WERI-Rb-1 (cell line): ENCODE measurements around the gene F11.

Experiments used
- DNase-seq: peaks from one replicate; pipeline ENCODE4 v3.0.0-alpha.2; 2020
- H3K27ac ChIP-seq: fragments of 250-450 bp; sonication (Bioruptor Pico); 2 replicates; pipeline ENCODE4 v1.5.1; 2020; ENCODE audit warnings: mild to moderate bottlenecking, moderate library complexity
- H3K27me3 ChIP-seq: fragments of 250-450 bp; sonication (Bioruptor Pico); 2 replicates; pipeline ENCODE4 v1.5.1; 2021; ENCODE audit warnings: mild to moderate bottlenecking, low read depth, moderate library complexity; ENCODE audit not compliant: insufficient read depth, severe bottlenecking
- H3K36me3 ChIP-seq: fragments of 250-450 bp; sonication (Bioruptor Pico); 2 replicates; pipeline ENCODE4 v1.5.1; 2020; ENCODE audit warnings: mild to moderate bottlenecking, moderate library complexity
- H3K4me3 ChIP-seq: 2 replicates; pipeline ENCODE4 v1.5.1; 2011; ENCODE audit warnings: low read depth, mild to moderate bottlenecking, control low read depth, low read length
- H3K9me3 ChIP-seq: fragments of 250-450 bp; sonication (Bioruptor Pico); 2 replicates; pipeline ENCODE4 v1.5.1; 2021; ENCODE audit warnings: mild to moderate bottlenecking, moderate library complexity; ENCODE audit not compliant: severe bottlenecking
- TF ChIP-seq, protein P1 (sequence below): IDR thresholded peaks from 2 replicates; pipeline ENCODE4 v1.5.1; 2011; ENCODE audit warnings: low read depth, mild to moderate bottlenecking, control low read depth, inconsistent platforms, low read length

F11 gene

DNA sequence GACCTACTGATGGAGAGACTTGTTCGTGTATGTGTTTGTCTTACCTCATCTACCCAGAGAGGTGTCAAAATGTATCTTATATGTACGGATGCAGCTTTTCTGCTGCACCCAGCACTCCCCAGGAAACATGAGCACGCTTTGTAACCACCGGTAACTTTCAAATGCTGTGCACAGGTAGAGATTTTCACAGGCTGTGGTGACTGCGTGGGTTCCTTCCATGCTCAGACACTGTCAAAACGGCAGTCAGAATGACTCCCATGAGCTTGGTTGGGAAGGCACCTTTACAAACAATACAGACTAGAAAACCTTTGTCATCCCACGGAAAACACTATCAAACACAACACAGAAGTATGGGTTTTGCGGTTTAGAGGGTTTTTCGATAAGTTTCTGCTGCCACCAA is 28.2 kb downstream of the F11 start:
- Histone ChIP-seq H3K4me3 (no peak overlapping the region), H3K9me3 (no peaks in the 10 kb centered on the region), H3K27ac (no peak overlapping the region), H3K36me3 (no peaks in the 10 kb centered on the region), H3K27me3 (peaks cover 95% of the 10 kb centered on the region)
- TF ChIP-seq, protein P1, sequence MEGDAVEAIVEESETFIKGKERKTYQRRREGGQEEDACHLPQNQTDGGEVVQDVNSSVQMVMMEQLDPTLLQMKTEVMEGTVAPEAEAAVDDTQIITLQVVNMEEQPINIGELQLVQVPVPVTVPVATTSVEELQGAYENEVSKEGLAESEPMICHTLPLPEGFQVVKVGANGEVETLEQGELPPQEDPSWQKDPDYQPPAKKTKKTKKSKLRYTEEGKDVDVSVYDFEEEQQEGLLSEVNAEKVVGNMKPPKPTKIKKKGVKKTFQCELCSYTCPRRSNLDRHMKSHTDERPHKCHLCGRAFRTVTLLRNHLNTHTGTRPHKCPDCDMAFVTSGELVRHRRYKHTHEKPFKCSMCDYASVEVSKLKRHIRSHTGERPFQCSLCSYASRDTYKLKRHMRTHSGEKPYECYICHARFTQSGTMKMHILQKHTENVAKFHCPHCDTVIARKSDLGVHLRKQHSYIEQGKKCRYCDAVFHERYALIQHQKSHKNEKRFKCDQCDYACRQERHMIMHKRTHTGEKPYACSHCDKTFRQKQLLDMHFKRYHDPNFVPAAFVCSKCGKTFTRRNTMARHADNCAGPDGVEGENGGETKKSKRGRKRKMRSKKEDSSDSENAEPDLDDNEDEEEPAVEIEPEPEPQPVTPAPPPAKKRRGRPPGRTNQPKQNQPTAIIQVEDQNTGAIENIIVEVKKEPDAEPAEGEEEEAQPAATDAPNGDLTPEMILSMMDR, result no peak
- no peak for DNase-seq

DNA sequence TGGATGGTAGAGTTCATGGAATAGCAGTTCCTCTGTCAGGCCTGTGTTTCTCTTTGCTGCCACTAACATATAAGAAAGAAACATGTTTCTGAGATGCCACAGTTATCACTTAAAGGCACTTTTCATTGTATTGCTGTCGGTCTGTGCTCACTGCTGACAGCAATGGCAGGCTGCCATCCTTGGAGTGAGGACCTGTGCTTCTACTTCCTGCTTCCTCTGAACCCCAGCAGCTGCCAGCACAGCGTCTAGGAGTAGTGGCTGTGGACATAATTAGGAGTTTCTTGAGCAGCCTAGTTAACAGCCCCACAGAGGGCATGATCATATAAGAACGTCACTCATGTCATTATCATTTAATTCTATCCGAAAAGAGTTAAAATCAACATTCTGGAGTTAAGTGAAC is 30.5 kb downstream of the F11 start:
- H3K36me3 ChIP-seq, result no peaks in the 10 kb centered on the region
- no peak overlapping the region for H3K27ac ChIP-seq
- H3K9me3 ChIP-seq, result no peaks in the 10 kb centered on the region
- no peak overlapping the region for H3K4me3 ChIP-seq
- peaks cover 95% of the 10 kb centered on the region for H3K27me3 ChIP-seq
- no peak for DNase-seq
- TF ChIP-seq, protein P1, result no peak

DNA sequence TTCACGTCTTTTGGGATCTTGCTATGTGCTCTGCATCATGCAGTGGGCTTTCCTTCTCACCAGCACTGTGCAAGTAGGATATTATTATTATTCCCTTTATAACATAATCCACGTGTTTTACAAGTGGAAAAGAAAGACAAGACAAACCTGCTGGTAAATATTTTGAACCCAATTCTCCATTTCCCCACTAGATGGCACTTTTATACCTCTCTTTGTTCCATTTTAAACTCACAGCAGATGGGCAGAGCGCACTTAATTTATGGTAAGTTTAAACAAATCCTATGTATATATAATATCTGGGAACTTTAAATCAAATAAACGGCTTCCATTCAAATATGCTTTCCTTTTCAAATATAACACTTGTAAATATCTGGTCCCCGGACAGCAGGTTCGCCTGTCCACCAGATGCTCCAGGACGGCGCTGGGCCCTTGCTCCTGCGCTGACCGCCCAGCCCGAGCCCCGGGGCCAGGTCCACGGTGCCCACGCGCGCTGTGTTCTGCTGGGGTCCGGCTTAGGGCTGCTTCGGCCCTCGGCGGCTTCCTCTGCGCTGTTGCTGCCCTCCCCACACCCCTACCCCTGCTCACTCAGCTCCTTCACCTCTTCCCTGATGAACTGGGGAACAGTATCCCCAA is 31.1 kb downstream of the F11 start:
- H3K4me3 ChIP-seq, result no peak overlapping the region
- TF ChIP-seq, protein P1, result peak; percentile 50; the same call in 1 of the 2 replicates
- DNase-seq, result no peak
- no peak overlapping the region for H3K27ac ChIP-seq
- no peaks in the 10 kb centered on the region for H3K36me3 ChIP-seq
- H3K9me3 ChIP-seq, result no peaks in the 10 kb centered on the region
- peaks cover 95% of the 10 kb centered on the region for H3K27me3 ChIP-seq

DNA sequence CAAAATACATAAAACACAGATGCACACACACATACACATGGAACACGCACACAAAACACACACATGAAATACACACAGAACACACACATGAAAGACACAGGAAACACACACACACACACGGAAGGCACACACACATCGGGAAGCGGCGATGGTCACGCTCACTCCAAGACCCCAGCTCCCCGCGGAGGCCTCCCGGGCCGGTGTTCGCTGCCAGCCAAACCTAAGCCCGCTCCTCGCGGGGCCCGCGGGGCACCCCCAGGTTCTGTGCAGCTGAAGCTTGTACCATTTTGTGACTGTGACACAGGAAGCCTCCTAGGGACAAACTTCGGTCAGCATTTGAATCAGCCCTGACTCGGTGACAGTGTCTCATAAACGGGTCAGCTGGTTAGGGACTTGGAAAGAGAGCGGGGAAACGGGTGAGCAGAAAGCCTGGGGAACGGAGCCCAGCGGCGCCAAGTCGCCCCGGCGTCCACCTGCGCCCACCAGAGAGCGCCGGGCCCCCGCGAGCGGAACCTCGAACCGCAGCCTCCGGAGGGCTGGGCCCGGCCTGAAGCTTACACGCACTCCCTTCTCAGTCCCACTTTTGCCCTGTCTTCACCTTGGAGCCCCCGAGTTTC is 32.1 kb downstream of the F11 start:
- no peak for DNase-seq
- no peaks in the 10 kb centered on the region for H3K36me3 ChIP-seq
- H3K27ac ChIP-seq, result no peak overlapping the region
- no peak overlapping the region for H3K4me3 ChIP-seq
- TF ChIP-seq, protein P1, result no peak
- H3K27me3 ChIP-seq, result peaks cover 96% of the 10 kb centered on the region
- H3K9me3 ChIP-seq, result no peaks in the 10 kb centered on the region

DNA sequence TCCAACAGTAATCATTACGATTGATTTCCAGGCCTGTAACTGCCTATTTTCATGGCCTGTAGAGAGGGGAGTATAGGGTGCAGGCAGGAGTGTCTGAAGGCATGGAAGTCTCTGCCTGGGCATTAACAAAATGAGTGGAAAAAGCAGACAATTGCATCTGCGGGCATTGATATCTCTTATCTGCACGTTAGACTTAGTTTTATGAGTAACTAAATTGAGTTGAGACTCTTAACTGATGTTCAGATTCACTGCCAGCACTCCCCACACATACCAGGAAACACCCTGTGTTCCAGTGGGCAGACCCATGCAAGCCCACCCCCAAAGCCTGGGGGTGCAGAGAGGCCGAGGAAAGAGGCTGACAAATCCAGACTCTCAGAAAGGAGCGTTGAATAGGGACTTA is 33.3 kb downstream of the F11 start:
- H3K9me3 ChIP-seq, result no peaks in the 10 kb centered on the region
- TF ChIP-seq, protein P1, result no peak

More for the DNA sequence above, 33.3 kb downstream of the F11 start:
- no peak overlapping the region for H3K27ac ChIP-seq
- peaks cover 98% of the 10 kb centered on the region for H3K27me3 ChIP-seq
- H3K36me3 ChIP-seq, result no peaks in the 10 kb centered on the region
- H3K4me3 ChIP-seq, result no peak overlapping the region
- DNase-seq, result no peak
